Calu3 (cell line): ENCODE results near the gene OR11L1. TPM values are rescaled to one million over a fixed set of nuclear protein-coding genes. Genes with fewer than 3 reads are reported as not detected.

Experiments used
- BruUV-seq: library from RNA; stranded (reverse); fragments of 400-500 nt; replicated peaks from 2 replicates; lab custom pipeline; 2021; lab: Mats Ljungman, UMichigan
- CTCF ChIA-PET: fragments of 300-600 bp; sonication (Branson Sonifier 250); formaldehyde crosslinking; loops from one replicate; lab custom pipeline; 2022; ENCODE audit warnings: antibody characterized with exemption; lab: Charles Lee
- DNase-seq: peaks from one replicate; pipeline ENCODE4 v3.0.0; 2022
- H3K27ac Mint-ChIP-seq: one replicate; pipeline ENCODE4 v1.8.0; 2022; ENCODE audit warnings: mixed read lengths; ENCODE audit not compliant: unreplicated experiment
- H3K27me3 Mint-ChIP-seq: one replicate; pipeline ENCODE4 v1.8.0; 2022; ENCODE audit warnings: mixed read lengths; ENCODE audit not compliant: unreplicated experiment
- H3K36me3 Mint-ChIP-seq: one replicate; pipeline ENCODE4 v1.8.0; 2022; ENCODE audit warnings: mild to moderate bottlenecking, moderate library complexity, mixed read lengths; ENCODE audit not compliant: insufficient read depth, unreplicated experiment
- H3K4me1 Mint-ChIP-seq: one replicate; pipeline ENCODE4 v1.8.0; 2022; ENCODE audit warnings: mild to moderate bottlenecking, low read depth, mixed read lengths; ENCODE audit not compliant: unreplicated experiment
- H3K4me3 Mint-ChIP-seq: one replicate; pipeline ENCODE4 v1.8.0; 2022; ENCODE audit warnings: mild to moderate bottlenecking, low read depth, moderate library complexity, mixed read lengths; ENCODE audit not compliant: unreplicated experiment
- H3K9me3 Mint-ChIP-seq: one replicate; pipeline ENCODE4 v1.8.0; 2022; ENCODE audit warnings: low read depth, mixed read lengths; ENCODE audit not compliant: unreplicated experiment
- intact Hi-C: fragments of 100-400 bp; cut with micrococcal nuclease; formaldehyde crosslinking; loops from one replicate; pipeline ENCODE4 v1.10.0; 2022; ENCODE audit not compliant: unreplicated experiment
- total RNA-seq: library from RNA; stranded (reverse); gene quantifications from 2 replicates; pipeline ENCODE4 v1.2.3, GENCODE V29; 2022
- TF ChIP-seq, protein P1 (sequence below): fragments of 200-600 bp; IDR thresholded peaks from one replicate; pipeline ENCODE4 v1.8.0; 2022; ENCODE audit warnings: antibody characterized with exemption; ENCODE audit not compliant: unreplicated experiment

OR11L1 gene
- total RNA-seq, 1 experiment from 2014 or later = not detected

DNA sequence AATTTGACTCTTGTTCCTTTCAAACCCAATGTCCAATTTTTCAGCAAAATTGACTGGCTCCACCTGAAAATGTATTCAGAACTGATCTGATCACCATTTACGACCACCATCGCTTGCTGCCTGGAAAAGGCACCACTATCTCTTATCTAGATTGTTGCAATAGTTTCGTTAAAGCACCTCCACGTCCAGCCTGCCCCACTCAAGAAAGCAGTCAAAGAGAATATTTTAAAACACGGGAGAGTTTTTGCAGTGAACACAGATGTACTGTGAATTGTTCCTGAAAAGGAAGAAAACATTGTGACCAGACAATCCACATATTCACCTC is 4.0 kb upstream of the OR11L1 start:
- Mint-ChIP-seq H3K4me3 (no peak overlapping the region), H3K4me1 (no peaks in the 10 kb centered on the region), H3K27me3 (no peaks in the 10 kb centered on the region), H3K9me3 (peaks cover 15% of the 10 kb centered on the region), H3K27ac (no peak overlapping the region), H3K36me3 (no peaks in the 10 kb centered on the region)
- intact Hi-C loops = no loop called here
- TF ChIP-seq, protein P1, sequence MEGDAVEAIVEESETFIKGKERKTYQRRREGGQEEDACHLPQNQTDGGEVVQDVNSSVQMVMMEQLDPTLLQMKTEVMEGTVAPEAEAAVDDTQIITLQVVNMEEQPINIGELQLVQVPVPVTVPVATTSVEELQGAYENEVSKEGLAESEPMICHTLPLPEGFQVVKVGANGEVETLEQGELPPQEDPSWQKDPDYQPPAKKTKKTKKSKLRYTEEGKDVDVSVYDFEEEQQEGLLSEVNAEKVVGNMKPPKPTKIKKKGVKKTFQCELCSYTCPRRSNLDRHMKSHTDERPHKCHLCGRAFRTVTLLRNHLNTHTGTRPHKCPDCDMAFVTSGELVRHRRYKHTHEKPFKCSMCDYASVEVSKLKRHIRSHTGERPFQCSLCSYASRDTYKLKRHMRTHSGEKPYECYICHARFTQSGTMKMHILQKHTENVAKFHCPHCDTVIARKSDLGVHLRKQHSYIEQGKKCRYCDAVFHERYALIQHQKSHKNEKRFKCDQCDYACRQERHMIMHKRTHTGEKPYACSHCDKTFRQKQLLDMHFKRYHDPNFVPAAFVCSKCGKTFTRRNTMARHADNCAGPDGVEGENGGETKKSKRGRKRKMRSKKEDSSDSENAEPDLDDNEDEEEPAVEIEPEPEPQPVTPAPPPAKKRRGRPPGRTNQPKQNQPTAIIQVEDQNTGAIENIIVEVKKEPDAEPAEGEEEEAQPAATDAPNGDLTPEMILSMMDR = no peak
- CTCF ChIA-PET = no interaction called here
- no TSS peak for BruUV-seq
- no peak for DNase-seq

DNA sequence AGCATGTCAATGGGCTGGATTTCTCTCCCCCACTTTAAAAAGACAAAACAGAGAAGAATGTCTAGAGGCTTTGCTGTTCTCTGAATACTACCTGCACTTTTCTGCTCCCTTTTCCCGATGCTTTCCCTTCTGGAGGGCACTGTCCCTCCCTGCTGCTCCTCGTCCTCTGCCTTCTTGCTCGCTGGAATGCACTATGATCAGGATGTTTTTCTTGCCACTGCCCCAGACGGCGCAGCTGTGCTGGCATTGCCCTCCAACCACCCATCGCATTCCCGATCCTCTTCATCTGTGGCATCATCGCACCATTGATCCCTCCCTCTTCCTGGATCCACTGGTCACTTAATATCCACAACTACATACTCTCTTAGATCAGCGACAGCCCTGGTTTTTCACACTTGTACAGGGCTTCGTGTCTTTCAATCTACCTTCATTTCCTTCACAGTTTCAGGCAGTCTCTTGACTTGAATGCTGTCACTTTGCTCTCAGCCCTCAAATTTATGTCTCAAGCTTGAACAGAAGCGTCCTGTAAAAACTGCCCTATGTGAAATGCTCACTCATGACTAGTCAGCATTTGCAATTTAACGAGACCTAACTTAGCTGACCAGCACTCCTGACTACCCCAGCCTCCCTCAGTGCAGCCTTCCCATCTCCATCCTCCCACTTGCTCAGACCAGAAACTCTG is 3.5 kb upstream of the OR11L1 start:
- CTCF ChIA-PET = no interaction called here
- Mint-ChIP-seq H3K27ac (no peak overlapping the region), H3K4me3 (no peak overlapping the region), H3K36me3 (no peaks in the 10 kb centered on the region), H3K27me3 (no peaks in the 10 kb centered on the region), H3K4me1 (no peaks in the 10 kb centered on the region), H3K9me3 (peaks cover 15% of the 10 kb centered on the region)
- no peak for DNase-seq
- TF ChIP-seq, protein P1 = no peak
- BruUV-seq = no TSS peak
- intact Hi-C loops = no loop called here

DNA sequence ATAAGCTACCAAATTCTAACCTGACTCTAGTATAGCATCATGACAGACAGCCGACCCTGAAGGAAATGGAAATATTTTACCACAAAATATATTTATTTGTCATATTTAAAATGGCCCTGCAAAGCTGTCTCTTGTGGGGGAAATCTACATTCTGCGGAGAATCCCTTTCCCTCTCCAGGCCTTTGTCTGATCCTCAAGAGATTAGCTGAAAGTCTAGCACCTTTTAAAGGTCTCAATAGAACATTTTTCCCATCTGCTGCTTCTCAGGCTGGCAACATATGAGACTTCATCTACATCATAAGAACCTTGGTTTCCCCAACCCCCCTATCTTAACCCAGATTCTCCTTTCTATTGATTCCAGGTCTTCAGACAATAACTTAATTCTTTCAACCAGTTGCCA is 1.7 kb upstream of the OR11L1 start:
- Mint-ChIP-seq H3K27ac (no peak overlapping the region), H3K9me3 (peaks cover 19% of the 10 kb centered on the region), H3K27me3 (no peaks in the 10 kb centered on the region), H3K4me3 (no peak overlapping the region), H3K4me1 (no peaks in the 10 kb centered on the region), H3K36me3 (no peaks in the 10 kb centered on the region)
- no peak for DNase-seq
- TF ChIP-seq, protein P1 = no peak
- BruUV-seq = no TSS peak
- CTCF ChIA-PET = no interaction called here
- intact Hi-C loops = no loop called here

DNA sequence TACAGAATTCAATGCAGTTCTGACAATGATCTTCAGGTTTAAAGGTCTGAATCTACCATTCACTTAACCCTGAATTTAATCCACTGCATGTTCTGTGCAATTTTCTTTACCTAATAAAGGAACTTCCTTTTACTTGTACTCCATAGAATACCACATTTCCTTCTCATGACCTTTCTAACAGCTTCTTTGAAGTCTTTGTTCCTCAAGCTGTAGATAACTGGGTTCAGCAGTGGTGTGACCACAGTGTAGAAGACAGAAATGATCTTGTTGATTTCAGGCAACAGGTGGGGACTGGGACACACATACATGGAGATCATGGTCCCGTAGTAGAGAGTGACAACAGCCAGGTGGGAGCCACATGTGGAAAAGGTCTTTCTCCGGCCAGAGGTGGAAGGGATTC is 878 bp downstream of the OR11L1 start:
- TF ChIP-seq, protein P1 = no peak
- CTCF ChIA-PET = no interaction called here
- no TSS peak for BruUV-seq
- Mint-ChIP-seq H3K27me3 (no peaks in the 10 kb centered on the region), H3K36me3 (no peaks in the 10 kb centered on the region), H3K27ac (no peak overlapping the region), H3K4me1 (no peaks in the 10 kb centered on the region), H3K9me3 (peaks cover 26% of the 10 kb centered on the region), H3K4me3 (no peak overlapping the region)
- DNase-seq = no peak
- intact Hi-C loops = no loop called here
